Stimulated activated CD4-positive, alpha-beta T cell treated with anti-CD3 and anti-CD28 coated beads, Interleukin-1b, Interleukin-23, amount 100 ng/mL, for 24 hours (primary cell): ENCODE data around the gene ZNF346.
A peak's percentile ranks its signal among the peaks of the same experiment; 100 is the strongest.
"Not testable (repeated sequence)": the region's sequence is repeated elsewhere in the genome, so short reads cannot be mapped to it uniquely, and the experiment has no call there.

Experiments
- DNase-seq, 4 experiments: peaks; one replicate each; pipeline ENCODE4 v3.0.0-alpha.2; 2020; ENCODE audit warnings: low read depth in 4 of 4, low spot score in 1 of 4

ZNF346 gene, protein sequence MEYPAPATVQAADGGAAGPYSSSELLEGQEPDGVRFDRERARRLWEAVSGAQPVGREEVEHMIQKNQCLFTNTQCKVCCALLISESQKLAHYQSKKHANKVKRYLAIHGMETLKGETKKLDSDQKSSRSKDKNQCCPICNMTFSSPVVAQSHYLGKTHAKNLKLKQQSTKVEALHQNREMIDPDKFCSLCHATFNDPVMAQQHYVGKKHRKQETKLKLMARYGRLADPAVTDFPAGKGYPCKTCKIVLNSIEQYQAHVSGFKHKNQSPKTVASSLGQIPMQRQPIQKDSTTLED

DNA sequence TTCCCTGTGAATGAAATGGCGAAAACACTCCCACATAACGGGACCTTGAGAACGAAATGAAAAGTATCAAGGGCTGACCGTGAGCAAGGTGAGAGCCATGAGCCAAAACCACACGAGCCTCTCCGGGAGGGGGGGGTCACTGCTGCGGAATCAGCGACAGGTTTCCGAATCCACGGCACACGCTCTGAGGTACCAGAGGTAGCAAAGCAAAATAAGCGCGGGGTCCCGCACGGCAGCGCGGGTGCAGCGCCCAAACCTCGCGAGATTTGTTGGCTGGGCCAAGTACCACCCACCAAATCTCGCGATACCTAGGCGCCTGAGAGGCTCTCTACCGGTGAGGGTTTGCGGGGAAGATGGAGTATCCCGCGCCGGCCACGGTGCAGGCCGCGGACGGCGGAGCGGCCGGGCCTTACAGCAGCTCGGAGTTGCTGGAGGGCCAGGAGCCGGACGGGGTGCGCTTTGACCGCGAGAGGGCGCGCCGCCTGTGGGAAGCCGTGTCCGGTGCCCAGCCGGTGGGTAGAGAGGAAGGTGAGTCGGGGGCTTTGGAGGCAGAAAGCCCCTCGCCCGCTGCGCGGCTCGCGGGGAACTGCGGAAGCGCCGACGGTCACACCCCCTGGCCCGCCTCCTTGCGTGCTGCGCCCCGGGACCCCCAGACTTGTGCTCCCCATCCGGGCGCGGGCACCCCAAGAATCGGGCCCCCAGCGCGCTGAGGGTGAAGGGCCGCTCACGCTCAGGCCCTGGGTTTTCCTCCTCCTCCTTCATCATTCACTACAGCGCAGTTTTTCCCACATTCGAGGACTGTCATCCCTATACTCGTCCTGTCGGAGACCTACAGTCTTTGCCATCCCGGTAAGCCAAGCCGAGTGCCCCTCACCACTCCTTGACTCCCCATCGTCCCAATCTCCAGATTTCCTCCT is at the start of gene ZNF346:
Gene ZNF346, plus strand, starts transcription at position 311 of the 917 bp plus-strand sequence. Its CDS starts 43 bp downstream, at position 354.
- DNase-seq: peak; percentile 86 to 91 (median 88)

DNA sequence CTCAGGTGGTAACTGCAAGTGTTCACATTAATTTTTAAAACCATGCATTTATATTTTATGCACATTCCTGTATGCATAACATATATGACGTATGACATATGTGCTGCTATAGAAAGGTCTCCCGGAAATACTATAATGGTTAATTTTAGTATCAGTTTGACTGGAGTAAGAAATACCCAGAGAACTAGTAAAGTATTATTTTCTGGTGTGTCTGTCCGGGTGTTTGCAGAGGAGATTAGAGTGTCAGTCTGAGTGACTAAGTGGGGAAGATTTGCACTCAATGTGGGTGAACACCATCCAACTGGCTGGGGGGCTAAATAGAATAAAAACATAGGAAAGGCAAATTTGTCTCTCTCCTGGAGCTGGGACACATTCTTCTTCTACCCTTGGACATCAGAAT is 42.8 kb upstream of the ZNF346 start:
- DNase-seq: no peak

DNA sequence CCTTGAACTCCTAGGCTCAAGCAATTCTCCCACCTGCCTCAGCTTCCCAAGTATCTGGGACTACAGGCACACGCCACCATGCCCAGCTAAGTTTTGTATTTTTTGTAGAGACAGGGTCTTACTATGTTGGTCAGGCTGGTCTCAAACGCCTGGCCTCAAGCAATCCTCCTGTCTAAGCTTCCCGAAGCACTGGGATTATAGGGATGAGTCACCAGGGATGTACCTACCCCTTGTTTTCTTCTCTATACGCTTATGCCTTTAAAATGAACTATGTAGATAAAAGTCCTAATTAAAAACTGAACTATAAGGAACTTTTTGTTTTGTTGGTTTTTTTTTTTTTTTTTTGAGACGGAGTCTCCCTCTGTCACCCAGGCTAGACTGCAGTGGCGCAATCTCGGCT is 41.7 kb upstream of the ZNF346 start:
- no peak for DNase-seq

DNA sequence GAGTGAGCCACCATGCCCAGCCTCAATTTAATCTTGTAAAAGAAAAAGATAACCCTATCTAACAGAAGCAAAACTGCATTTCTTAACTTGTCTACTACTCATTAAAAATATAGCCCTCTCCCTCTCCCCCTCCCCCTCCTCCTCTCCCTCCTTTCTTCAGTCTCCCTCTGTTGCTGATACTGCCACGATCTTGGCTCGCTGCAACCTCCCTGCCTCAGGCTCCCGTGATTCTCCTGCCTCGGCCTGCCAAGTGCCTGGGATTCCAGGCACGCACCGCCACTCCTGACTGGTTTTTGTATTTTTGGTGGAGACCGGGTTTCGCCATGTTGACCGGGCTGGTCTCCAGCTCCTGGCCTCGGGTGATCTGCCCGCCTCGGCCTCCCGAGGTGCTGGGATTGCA is 39.4 kb upstream of the ZNF346 start:
- not testable (repeated sequence) for DNase-seq

DNA sequence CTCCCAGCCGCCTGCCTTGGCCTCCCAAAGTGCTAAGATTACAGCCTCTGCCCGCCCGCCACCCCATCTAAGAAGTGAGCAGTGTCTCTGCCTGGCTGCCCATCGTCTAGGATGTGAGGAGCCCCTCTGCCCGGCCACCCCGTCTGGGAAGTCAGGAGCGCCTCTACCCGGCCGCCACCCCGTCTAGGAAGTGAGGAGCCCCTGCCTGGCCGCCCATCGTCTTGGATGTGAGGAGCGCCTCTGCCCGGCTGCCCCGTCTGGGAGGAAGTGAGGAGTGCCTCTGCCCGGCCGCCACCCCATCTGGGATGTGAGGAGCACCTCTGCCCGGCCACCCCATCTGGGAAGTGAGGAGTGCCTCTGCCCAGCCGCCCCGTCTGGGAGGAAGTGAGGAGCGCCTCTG is 38.9 kb upstream of the ZNF346 start:
- DNase-seq: not testable (repeated sequence)

DNA sequence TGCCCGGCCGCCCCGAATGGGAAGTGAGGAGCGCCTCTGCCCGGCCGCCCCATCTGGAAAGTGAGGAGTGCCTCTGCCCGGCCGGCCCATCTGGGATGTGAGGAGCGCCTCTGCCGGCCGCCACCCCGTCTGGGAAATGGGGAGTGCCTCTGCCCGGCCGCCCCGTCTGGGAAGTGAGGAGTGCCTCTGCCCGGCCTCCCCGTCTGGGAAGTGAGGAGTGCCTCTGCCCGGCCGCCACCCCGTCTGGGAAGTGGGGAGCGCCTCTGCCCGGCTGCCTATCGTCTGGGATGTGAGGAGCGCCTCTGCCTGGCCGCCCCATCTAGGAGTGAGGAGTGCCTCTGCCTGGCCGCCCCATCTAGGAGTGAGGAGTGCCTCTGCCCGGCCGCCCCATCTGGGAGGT is 38.3 kb upstream of the ZNF346 start:
- not testable (repeated sequence) for DNase-seq

DNA sequence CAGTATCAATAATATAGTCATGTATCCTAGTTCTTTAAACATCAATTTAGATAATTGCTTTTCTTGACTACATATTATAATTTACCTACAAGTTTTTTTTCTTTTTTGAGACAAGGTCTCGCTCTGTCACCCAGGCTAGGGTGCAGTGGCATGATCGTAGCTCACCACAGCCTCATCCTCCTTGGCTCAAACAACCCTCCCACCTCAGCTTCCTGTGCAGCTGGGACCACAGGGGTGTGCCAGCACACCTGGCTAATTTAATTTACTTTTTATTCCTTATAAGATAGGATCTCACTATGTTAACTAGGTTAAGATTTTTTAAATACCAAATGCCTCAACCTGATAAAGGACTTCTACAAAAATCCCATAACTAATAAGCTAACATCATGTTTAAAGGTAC is 37.0 kb upstream of the ZNF346 start:
- DNase-seq: no peak

DNA sequence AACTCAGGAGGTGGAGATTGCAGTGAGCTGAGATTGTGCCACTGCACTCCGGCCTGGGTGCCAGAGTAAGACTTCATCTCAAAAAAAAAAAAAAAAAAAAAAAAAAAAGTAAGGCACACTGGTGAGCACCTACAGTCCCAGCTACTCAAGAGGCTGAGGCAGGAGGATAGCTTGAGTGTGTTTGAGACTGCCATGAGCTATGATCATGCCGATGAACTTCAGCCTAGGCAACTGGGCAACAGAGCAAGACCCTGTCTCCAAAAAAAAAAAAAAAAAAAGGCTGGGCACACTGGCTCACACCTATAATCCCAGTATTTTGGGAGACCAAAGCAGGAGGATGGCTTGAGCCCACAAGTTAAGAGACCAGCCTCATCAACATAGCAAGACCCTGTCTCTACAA is 36.2 kb upstream of the ZNF346 start:
- DNase-seq: no peak

DNA sequence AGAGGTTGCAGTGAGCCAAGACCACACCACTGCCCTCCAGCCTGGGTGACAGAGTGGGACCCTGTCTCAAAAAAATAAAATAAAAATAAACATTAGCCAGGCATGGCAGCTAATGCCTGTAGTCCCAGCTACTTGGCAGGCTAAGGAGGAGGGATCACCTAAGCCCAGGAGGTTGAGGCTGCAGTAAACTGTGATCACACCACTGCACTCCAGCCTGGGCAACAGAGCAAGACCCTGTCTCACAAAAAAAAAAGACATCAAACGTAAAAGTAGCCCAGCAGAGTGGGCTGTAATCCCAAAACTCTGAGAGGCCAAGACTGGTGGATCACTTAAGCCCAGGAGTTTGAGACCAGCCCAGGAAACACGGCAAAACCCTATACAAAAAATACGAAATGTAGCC is 34.9 kb upstream of the ZNF346 start:
- DNase-seq: no peak

DNA sequence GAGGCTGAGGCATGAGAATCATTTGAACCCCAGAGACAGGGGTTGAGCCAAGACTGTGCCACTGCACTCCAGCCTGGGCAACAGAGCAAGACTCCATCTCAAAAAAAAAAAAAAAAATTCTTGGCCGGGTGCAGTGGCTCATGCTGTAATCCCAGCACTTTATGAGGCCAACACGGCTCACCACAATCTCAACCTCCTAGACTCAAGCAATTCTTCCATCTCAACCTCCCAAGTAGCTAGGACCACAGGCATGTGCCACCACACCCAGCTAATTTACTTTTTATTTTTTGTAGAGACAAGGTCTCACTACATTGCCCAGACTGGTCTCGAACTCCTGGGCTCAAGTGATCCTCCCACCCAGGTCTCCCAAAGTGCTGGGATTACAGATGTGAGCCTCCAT is 29.4 kb upstream of the ZNF346 start:
- DNase-seq: not testable (repeated sequence)

DNA sequence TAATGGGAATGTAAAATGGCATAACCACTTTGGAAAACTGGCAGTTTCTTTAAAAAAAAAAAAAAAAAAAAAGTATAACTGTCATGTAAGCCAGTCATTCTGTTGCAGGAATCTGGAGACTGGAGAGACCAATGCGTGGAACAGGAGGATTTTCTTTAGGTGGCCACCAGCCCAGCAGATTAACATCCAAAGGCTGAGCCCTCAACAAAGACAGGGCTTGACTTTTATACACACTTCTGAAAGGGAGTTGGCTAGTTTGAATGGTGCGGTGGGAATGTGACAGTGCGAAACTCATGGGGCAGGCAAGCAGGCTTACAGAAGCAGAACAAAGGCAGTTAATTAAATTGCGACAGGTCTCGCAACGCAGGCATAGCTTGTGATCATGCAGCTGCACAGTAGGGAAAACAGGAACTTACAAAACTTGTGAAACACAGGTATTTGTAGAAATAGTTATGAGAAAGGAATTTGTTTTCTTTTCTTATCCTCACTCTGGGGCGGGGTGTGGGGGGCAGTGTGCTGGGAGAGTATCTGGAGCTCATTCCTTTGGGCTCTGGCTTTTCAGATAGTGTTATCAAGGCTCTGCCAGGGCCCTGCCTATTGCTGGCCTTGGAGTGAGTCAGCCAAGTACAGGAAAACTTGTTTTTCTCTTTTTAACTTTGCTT is 27.9 kb upstream of the ZNF346 start:
- DNase-seq: no peak

DNA sequence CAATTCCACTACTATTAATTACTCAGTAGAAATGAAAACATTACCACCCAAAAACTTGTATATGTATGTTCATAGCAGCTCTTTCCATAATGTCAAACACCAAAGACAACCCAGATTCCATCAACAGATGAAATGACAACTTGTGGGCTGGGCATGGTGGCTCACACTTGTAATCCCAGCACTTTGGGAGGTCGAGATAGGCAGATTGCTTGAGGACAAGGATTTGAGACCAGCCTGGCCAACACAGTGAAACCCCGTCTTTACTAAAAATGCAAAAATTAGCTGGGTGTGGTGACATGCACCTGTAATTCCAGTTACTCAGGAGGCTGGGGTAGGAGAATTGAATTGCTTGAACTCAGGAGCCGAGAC is 27.4 kb upstream of the ZNF346 start:
- no peak for DNase-seq

DNA sequence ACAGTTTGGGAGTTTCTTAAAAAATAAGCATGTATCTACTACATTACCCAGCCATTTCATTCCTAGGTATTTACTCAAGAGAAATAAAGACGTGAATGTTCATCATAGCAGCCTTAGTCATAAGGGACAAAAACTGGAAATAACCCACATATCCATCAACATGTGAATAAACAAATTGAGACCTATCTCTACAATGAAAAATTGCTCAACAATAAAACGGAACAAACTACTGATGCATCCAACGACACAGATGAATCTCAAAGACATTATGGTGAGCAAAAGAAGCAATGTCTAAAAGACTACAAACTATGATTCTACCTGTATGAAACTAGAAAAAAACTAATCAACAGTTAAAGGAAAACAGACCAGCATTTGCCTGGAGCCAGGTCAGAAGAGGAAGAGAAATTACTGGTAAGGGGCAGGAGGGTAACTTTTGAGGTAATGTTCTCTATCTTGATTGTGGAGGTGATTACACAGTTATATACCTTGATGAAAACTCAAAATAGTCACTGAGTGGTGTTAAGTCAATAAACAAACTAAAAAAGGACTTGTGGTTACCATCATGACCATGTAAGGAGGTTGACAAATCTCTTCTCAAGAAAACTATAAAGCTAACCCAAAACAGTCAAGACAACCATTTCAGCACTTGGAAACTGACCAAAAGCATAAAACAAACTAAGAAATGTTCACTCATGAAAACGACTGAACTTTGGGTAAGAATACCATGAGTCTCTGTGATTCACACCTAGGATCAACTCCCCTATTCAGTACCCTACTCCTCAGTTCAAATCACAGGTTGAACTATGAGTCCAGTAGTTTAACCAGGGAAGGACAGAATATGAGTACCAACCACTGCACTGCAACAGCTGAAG is 26.4 kb upstream of the ZNF346 start:
- no peak for DNase-seq

DNA sequence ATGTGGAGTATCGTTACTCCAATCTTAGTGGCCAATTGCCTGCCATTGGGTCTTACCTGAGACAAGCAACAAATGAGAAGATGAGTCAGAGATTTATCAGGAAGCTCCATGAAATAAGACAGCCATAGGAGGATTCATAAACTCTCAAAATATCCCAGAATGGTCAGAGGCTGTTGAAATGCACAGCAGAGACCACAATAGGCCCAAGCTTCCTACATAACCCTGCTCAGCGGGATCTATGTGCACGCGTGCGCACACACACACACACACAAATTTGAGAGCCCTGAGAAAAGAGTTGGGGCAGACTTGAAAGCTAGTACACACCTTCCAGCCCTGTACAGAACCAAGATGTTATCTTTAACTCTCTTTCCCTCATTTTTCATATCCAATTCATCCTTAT is 25.7 kb upstream of the ZNF346 start:
- DNase-seq: no peak

DNA sequence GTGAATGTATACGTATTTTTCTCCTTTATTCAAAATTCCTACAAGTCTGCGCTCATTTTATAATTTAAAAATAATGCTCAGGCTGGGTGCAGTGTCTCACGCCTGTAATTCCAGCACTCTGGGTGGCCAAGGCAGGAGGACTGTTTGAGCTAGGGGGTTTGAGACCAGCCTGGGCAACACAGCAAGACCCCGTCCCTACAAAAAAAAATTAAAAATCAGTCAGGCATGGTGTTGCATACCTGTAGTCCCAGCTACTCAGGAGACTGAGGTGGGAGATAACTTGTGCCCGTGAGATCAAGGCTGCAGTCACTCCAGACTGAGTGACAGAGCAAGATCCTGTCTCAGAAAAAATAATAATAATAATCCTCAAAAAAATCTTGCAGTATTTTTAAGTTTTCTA is 23.7 kb upstream of the ZNF346 start:
- DNase-seq: no peak

DNA sequence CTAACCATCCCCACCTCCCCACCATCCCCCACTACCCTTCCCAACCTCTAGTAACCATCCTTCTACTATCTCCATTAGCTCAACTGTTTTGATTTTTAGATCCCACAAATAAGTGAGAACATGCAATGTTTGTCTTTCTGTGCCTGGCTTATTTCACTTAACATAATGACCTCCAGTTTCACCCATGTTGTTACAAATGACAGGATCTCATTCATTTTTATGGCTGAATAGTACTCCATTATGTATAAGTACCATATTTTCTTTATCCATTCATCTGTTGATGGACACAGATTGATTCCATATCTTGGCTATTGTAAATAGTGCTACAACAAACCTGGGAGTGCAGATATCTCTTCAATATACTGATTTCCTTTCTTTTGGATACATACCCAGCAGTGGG is 23.0 kb upstream of the ZNF346 start:
- not testable (repeated sequence) for DNase-seq

DNA sequence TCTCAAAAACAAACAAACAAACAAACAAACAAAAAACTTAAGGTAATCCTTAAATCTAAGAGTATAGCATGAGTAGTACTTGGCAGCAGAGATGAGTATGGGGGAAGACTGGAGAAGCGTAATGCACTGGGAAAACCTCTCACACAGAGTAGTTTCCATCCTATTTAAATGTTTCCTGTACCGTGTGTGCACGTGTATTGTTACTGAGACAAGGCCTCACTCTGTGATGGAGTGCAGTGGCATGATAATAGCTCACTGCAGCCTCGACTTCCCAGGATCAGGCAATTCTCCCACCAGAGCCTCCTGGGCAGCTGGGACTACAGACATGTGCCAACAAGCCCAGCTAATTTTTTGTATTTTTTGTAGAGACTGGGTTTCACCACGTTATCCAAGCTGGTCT is 18.8 kb upstream of the ZNF346 start:
- DNase-seq: no peak

DNA sequence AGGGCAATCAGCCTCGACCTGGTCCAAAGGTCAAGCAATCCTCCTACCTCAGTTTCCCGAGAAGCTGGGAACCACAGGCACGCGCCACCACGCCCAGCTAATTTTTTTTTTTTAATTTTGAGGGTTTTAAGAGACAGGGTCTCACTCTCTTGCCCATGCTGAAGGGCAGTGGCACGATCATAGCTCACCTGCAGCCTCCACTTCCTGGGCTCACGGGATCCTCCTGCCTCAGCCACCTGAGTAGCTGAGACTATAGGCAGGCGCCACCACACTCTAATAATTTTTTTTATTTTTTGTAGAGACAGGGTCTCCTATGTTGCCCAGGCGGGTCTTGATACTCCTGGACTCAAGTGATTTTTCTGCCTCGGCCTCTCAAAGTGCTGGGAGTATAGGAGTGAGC is 17.5 kb upstream of the ZNF346 start:
- DNase-seq: no peak

DNA sequence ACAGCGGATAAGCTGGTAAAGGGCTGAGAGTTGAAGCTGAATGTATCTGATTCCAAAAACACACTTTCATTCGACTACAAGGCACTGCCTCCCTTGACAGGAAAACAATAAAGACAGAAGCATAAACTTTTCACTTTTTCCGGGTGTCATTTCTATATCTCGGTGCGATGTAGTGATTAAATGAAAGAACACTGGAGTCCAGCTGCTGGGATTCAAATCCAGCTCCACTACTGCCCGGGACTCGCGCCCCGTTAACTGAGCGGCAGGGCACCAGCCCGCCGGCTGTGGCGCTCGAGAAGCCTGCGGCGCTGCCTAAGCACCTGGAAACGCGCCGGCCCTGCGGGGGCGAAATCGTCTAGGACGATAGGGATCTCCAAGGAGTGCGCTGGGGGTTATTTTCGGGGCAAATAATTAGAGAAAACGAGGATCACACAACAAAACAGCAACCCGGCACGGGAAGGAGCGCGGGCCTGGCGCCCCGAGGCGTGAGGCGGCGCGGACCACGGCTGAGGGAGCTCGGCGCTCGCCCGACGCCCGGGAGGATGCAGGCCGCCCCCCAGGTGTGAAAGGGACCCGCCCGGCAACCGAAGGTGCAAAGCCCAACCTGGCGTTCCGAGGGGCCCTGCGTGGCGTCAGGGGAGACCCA is 16.8 kb upstream of the ZNF346 start:
- DNase-seq: peak; percentile 34 to 60 (median 46)

DNA sequence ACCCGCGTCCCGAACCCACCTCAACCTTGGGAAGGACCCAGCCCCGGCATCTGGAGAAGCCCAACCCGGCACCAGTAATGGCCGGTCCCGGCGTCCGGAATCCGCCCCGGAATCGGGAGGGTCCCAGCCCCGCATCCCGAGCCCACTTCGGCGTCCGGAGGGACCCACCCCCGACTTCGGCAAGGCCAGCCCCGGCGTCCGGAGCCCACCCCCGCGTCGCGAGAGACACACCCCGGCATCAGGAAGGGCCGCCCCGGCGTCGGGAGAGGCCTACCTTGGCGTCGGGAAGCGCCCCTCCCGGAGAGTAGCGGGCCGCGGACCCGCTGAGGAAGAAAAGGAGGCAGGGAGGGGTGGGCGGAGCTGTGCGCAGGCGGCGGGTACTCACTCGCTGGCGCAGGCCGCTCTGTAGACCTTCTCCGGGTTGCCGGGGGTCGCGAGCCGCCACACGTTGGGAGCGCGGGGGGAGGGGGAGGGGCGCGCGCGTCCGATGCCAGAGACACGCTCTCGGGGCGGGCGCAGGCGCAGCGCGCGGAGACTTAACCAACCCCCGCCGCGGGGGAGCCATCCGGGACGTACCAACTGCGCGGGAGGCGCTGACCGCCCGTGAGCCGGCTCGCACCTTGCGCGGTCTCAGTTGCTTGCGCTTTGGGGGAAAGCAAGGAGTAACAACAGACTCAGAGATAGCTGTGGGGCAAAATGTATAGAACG is 16.1 kb upstream of the ZNF346 start, which contains the start of gene UIMC1:
Gene UIMC1, minus strand, starts transcription at position 515 of the 708 bp plus-strand sequence. CDS start 24,164 bp downstream, outside the sequence.
- peak; percentile 78 to 92 (median 88) for DNase-seq
